NCI-H2107 treated with DMSO at 0.1 percent for 48 hours (cell line): ENCODE data around the gene LOXL3.

Source experiments
- DNase-seq: peaks from one replicate; lab custom pipeline; 2025; ENCODE audit not compliant: unreplicated experiment; lab: John Stamatoyannopoulos, UW

LOXL3 gene

DNA sequence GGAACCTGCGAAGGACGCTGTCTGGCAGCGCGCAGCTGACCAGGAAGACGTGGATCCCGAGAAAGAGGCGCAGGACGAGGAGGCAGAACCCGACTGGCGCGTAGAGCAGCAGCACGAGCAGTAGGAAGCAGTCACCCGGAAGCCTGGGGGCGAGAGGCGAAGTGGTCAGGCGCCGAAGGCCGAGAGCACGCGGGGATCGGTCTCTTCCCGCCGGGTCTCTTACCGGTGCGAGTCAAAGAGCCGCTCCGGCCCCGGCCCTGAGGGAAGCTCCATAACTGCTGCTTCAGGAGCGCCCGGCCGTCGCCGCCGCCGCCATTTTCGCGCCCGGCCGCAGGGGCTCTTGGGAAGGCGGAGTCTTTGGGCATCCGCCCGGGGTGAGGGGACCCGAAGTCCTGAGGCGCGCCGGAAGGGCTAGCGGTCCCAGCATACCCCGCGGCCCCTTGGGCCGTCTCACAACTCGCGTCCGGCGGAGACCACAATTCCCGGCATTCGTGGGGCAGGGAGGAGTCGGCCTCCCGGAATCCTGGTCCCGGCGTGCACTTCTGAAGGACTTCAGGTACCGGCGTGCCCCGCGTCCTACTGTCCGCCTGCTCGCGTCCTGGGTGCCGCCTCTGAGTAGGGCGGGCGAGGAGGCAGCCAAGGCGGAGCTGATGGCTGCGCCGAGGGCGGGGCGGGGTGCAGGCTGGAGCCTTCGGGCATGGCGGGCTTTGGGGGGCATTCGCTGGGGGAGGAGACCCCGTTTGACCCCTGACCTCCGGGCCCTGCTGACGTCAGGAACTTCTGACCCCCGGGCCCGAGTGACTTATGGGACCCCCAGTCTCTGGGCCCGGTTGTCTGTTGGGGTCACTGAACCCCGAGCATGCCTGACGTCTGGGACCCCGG lies 24.1 kb downstream of the LOXL3 start, which contains the start of the genes AUP1 and HTRA2:
Gene AUP1, minus strand, starts transcription at position 350 of the 882 bp plus-strand sequence. Its CDS starts 77 bp downstream, at position 273.
Gene HTRA2, plus strand, starts transcription at position 577 of the 882 bp plus-strand sequence. Its CDS starts 74 bp downstream, at position 651.
- peak; percentile 86 for DNase-seq

DNA sequence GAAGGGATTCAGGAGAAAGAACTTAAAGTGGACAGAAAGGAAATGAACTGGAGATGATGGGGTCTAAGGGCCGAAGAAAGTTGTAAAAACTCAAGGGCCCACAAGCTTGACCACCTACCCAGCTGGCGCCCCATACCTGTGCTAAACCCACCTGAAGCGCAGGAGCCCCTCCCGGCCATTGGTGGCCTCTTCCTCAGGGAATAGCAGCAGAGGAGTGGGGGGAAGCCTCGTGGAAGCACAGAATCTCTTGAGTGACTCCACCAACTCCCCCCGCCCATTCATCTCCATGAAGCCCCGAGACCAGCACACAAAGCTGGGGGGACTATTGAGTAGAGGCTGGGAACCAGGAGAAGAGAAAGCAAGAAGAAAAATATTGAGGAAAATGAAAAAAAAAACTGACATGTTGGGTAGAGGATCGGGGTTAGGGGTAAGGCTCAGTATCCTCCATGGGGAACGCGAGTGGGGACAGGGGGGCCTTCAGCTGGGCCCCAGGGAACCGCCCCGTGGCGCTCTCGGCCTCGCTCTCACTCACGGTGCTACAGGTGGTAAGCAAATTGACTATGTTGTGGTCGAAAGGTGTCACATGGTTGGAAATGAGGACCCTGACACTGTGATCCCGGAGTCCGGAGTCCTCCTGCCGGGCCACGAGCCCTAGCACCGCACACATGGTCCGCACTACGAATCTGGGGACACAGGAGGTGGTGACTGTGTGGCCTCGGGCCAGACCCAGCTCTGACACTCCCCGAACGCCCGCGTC lies 25.0 kb downstream of the LOXL3 start:
- no peak for DNase-seq

DNA sequence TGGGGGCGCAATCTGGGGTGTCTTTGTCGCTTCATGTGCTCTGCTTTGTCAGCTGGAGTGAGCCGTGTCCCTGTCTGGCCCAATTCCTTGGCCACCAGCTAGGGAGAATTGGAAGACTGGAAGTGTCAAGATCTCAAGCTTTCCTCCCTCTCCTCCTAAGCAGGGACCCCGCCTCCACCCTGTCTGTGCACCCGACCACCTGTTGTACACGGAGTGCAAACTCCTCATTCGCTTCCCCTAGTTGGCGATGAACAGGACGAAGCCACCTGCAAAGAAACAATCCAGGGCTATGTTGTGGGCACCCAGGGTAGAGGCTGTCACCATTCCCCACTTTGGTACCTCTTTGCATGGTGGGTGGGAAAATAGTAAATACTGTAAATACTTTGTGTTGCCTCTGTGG lies 26.0 kb downstream of the LOXL3 start:
- no peak for DNase-seq

DNA sequence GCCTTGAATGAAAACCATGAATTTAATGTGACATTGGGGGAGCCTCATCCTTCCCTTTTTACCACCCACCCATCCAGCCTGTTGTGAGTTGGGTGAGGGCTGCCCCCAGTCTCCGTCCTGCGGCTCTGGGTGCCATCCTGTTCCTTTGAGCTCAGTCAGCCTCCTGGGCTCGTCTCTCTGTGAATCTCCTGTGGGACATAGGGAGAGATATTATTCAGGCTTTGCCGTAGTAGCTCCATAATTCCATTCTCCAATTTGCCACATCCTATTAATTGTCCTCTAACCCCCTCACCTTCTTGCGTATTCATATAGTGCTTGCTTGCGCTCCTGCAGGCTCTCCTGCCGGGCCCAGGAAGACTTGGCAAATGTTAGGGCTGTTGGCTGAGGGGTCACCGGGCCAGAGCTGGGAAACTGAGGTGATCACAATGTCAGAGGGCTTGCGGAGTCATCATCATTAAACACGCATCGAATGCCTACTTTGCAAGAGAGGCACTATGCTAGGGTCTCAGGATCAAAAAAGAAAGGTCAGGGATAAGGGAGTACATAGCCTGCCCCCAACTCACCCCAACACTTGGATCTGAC lies 27.0 kb downstream of the LOXL3 start:
- no peak for DNase-seq

- no peak for DNase-seq
Observed at GRCh38 chr2:74525717-74526648, 27.8 kb downstream of the LOXL3 start, which contains the start of gene DQX1. Gene DQX1, minus strand, starts transcription at chr2:74526231. Its CDS starts 502 bp downstream, at chr2:74525729.

GRCh38 chr2:74524955-74525716 lies 28.6 kb downstream of the LOXL3 start:
- no peak for DNase-seq

- no peak for DNase-seq
Observed at GRCh38 chr2:74524005-74524404, 29.7 kb downstream of the LOXL3 start.

- DNase-seq = no peak
Observed at GRCh38 chr2:74522516-74522915, 31.2 kb downstream of the LOXL3 start.

- DNase-seq = no peak
Observed at GRCh38 chr2:74516650-74517049, 37.1 kb downstream of the LOXL3 start.

- no peak for DNase-seq
Observed at GRCh38 chr2:74515981-74516633, 37.6 kb downstream of the LOXL3 start.

DNA sequence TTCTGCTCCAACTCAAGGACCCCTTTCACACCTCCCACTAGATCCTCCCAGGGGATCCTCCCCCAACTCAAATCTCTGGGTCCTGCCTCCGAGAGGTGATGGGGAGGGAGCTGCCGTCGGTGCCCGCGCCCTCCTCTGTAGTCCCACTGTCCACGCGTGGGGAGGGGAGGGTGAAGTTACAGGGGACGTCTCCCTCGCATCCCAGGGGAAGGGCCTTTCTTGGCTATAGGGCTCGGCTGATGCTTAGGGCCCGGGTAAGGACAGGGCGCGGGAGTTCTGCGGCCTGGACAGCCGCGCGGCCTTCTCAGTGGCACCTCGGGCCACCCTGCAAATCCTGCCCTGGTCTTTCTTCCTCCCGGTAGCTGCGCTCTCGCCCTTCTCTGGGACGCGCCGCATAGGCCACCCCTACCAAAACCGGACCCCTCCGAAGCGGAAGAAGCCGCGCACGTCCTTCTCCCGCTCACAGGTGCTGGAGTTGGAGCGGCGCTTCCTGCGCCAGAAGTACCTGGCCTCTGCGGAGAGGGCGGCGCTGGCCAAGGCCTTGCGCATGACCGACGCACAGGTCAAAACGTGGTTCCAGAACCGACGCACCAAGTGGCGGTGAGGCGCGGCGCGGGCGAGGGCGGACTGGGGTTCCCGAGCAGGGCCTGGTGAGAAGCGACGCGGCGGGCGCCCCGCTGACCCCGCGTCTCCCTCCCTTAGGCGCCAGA lies 38.3 kb downstream of the LOXL3 start:
- no peak for DNase-seq

- no peak for DNase-seq
Observed at GRCh38 chr2:74514368-74515270, 39.1 kb downstream of the LOXL3 start, which contains the start of gene TLX2. Gene TLX2, plus strand, starts transcription at chr2:74514450. Its CDS starts 357 bp downstream, at chr2:74514807.

DNA sequence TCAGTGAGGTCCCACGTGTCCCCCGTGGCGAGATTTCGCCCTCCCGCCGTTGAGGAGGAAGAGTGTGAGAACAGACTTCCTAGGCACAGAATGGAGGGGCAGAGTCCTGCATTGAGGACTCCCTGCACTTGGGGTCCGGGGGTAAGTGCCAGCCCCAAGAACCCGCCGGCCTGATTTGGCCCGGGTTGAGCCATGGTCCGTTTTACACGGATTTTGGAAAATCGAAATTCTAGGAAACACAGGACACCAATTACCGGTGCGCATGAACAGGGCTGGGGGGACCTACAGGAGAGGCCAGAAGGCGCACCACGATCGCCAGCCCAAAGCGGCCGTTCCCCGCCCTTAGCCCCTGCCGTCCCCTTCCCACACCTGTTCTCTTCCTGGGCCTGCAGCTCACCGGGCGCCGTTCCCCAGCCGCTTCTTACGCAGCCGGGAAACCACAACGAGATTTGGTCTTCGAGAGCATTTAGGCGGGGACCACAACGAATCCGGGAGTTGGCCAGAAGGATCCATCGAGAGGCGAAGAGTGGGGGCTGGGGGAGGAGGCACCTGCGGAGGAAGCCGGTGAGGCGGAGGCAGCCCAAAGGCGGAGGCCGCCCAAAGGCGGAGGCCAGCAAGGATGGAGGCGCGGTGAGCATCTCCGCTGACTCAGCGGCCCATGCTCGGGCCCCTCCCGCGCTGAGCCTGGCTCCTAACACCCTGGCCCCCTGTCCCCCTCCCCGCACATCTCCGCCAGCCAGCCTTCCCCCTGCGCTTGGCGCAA lies 40.0 kb downstream of the LOXL3 start:
- DNase-seq = no peak

GRCh38 chr2:74512744-74513604 lies 40.8 kb downstream of the LOXL3 start:
- DNase-seq = no peak

GRCh38 chr2:74511104-74511989 lies 42.4 kb downstream of the LOXL3 start:
- no peak for DNase-seq
